HG02610 (cell line): ENCODE measurements around the gene NKAIN4.

Experiments
- ATAC-seq: cut with Tn5 transposase; IDR thresholded peaks from one replicate; pipeline ENCODE4 v1.9.1; 2021; ENCODE audit warnings: mild to moderate bottlenecking, moderate library complexity; ENCODE audit not compliant: unreplicated experiment

The NKAIN4 gene

GRCh38 chr20:63288581-63289251 is 34.5 kb upstream of the NKAIN4 start:
- ATAC-seq, result no peak

DNA sequence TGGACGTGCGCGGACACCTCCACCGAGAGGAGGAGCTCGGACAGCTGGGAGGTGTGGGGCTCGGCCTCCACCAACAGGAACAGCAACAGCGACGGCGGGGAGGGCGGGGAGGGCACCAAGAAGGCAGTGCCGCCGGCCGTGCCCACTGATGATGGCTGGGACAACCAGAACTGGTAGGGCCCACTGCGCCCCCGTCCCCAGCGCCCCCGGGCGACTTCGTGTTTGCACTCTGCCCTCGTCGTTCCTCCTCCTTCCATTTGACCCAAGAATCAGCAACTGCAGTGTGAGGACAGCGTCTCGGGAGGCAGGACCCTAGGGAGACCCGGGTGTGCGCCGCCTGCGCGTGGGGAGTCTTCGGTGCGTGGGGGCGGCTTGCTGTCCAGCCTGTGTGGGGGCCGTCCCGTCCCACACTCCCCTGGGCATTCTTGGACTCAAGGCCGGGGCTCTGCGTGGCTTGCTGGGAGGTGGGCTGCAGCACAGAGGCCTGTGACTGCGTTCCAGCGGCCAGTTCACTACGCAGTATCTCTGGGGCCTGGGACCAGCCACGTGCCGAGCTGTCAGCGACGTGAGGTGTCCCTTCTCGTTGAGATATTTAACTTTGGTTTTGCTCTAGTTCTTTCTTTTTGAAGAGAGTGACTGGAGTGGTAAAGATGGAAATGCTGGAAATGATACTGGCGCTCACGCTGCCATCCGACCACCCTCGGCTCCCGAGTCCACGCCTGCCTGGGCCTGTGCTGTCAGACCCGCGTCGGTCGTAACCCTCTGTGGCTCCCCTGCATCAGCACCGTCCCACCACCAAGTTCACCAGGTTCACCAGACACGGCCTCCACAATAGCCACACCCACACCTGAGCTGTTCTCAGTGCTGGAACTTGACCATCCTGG is 33.7 kb upstream of the NKAIN4 start:
- no peak for ATAC-seq

DNA sequence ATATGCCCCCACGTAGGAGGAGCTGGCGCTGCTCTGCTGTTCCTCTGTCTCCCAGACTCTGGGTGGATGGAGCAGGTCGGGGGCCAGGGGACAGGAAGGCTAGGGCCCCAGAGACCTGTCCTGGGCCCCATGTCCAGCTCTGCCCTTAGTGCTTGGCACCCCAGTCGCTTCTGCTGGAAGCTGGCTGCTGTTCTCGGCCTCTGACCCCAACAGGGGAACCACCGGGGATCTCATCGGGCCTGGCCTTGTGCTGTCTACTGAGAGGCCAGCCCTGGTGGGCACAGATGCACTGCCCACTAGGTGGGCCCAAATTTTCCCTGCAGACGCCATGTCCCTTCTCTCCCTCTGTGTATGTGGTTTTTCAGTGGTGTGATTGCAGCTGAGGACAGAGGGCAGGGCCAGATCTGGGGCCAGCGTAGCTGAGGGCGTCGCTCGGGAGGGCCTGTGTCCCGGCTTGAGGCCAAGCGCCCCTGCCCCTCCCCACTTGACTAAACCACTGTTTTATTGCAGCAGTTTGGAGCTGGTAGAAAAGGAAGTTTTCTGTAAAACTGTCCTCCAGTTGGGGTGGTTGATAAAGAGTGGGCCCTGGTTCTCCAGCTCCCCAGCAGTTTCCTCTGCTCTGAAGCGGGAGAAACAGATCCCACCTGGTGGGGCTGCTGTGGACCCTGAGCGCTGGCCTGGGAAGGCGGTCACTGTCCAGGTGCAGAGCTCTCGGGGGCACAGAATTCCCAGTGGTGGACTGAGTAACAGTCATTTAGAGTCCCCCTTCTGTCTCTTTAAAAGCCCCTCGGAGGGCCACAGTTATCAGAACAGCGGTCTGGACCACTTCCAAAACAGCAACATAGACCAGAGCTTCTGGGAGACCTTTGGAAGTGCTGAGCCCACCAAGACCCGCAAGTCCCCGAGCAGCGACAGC is 32.8 kb upstream of the NKAIN4 start:
- ATAC-seq, result no peak

- ATAC-seq, result no peak
These were observed 31.7 kb upstream of the NKAIN4 start for GRCh38 chr20:63285636-63286615.

GRCh38 chr20:63284981-63285524 is 30.8 kb upstream of the NKAIN4 start:
- ATAC-seq, result no peak

GRCh38 chr20:63284544-63284949 is 30.3 kb upstream of the NKAIN4 start:
- ATAC-seq, result no peak

- no peak for ATAC-seq
These were observed 29.8 kb upstream of the NKAIN4 start for GRCh38 chr20:63284083-63284440.

- ATAC-seq, result no peak
These were observed 29.3 kb upstream of the NKAIN4 start for GRCh38 chr20:63283397-63284082.

DNA sequence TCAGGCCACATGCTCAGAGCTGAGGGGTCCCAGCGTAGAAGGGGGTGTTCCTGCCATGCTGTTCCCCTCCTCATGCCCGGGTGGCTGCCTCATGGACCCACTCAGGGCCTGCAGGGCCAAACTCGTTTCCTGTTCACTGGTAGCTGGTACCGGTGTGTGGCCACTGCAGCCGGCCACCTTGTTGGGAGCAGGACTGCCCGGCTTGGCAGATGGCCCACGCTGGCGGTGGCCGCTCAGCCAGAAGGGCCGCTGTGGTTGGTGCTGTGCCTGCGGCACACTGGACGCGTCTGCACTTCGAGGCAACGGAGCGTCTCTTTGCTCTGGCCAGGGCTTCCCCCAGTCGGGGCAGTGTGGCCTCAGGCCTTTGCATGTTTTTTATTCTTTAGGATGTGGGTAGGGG is 28.7 kb upstream of the NKAIN4 start:
- ATAC-seq, result no peak

DNA sequence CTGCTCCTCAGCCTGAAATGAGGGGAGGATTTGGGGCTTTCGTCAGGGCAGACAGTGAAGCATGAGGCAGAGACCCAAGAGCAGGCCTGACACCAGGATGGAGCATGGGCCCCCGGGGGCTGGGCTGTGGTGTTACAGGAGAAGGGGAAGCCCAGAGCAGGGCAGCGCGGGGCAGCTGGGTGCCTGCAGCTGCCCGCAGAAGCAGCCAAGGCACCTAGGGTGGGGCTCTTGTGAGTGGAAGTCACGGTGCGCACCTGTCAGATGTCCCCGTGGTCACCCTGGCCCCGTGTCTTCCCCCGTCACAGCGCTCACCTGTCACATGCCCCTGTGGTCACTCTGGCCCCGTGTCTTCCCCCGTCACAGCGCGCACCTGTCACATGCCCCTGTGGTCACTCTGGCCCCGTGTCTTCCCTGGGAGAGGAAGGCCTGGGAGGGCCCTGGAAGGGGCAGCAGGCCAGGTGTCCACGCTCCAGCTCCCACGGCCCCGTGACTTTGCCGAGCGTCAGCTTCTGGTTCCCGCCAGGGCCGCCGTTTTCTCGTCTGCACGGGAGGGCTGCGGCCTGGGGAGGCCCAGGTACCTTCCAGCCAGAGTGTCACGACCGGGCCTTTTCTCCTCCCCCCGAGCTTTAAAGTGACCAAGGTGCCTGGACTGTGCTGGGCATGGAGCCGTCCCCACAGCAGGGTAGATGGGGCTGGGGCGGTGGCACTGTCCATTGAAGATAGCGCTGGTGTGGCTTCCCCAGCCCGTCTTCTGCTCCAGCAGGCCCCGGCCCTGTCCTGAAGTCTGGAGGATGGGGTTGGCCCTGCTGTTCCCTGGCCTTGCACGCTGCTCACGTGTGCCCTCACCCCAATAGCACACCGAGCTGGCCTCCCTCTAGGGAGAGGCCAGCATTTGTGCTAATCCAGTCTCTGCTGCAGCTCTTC is 27.7 kb upstream of the NKAIN4 start:
- no peak for ATAC-seq

DNA sequence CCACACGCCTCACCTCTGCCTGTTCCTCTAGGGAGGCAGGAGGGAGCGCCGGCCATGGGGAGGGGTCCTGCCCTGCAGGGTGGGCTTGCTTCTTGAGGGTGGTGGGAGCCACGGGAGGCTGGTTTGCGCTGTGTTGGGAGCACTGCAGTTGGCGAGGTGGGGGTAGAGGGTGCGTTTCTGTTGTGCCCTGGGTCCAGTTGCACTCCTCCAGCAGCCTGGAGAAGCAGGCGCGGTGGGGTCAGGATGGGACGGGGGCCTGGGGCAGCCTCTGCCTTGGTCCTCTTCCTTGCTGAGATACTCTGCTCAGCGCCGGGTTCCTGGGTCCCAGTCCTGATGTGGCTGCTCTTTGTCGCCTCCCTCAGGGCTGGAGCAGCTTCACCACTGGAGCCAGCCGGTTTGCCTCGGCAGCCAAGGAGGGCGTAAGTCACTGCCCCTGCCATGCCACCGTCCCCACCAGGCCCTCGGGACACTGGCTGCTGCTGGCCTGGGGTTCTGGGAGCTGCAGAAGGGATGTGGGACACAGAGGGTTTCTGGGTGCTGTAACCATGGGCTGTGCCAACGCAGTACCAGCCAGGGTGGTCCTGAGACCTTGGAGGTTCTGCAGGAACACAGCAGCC is 26.8 kb upstream of the NKAIN4 start:
- no peak for ATAC-seq

DNA sequence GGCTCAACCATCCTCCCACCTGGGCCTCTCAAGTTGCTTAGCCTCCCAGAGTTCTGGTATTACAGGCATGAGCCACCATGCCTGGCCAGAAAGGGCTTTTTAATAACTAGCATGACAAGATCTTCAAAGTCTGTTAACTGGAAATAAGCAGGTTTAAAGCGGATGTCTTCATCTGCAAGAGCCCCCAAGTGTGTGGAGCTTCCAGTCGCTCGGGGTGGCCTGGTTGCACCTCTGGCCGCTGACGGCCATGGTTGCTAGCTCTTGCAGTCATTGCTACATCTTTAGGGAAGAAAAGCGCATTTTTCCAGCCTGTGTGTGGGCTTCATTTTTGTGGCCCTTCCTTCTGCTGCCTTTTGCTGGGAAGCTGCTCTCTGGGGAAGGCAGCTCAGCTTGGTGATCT is 26.1 kb upstream of the NKAIN4 start:
- no peak for ATAC-seq

- ATAC-seq, result no peak
These were observed 25.7 kb upstream of the NKAIN4 start for GRCh38 chr20:63279931-63280330.

DNA sequence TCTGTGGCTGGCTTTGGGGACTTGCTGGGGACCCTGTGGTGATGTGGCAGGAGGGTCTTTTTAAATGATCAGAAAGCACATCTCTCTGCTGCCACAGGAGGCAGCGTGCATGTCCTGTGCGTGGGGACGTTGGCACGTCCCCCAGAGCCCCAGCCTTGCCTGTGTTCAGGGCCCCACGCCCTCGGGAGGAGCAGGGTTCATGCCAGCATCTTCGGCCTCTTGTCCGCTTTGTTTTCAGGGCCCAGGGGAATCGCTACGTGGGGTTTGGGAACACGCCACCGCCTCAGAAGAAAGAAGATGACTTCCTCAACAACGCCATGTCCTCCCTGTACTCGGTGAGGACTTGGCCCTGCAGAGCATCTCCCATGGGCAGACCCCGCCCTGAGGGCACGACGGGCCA is 24.4 kb upstream of the NKAIN4 start:
- no peak for ATAC-seq

DNA sequence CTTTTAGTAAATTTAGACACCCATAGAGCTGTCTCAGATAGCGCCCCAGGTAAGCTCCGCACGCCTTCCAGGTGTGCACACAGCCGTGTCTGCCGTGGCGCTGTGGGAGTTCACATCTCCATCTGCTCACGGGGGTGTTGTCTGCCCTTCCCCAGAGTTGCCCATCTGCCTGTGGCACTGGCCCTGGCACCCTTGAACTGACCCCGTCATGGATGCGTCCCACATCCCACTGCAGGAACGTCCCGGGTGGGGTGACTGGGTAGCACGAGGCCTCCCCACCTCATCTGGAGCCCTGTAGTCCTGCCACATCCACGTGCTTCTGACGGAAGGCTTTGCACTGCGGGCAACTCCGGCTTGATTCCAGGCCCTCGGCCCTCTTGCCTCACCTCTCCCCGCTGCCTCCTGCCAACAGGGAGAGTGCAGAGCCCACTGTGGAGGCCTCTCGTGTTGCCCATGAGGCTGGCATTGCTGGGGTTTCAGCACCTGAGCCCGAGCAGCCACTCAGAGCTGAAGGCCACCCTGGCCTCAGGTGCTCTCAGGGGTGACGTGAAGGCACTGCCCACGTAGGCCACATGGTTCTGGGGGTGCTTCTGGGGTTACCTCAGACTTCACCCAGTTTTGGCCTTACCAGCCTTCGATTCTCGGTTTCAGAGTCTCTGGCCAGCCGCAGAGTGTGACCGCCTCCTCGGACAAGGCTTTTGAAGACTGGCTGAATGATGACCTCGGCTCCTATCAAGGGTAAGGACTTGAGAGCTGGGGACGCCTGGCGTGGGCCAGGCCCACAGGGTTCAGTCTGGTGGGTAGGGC is 23.4 kb upstream of the NKAIN4 start:
- ATAC-seq, result no peak

DNA sequence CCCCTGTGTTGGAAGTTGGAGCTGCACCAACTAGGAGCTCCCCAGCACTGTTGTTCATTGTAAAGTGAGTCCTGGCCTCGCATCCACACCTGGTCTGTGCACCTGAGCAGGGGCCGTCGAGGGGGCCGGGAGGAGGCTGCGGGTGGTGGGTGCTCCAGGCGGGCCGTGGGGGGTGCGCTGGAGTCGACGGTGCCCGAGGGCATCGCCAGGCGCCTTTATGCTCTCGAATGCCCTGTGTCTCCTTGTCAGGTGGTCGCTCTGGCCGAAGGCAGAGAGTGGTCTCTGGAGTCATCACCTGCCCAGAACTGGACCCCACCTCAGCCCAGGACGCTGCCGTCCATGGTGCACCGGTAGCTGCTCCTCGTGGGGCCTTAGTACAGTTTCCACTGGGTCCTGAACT is 22.7 kb upstream of the NKAIN4 start:
- ATAC-seq, result no peak

DNA sequence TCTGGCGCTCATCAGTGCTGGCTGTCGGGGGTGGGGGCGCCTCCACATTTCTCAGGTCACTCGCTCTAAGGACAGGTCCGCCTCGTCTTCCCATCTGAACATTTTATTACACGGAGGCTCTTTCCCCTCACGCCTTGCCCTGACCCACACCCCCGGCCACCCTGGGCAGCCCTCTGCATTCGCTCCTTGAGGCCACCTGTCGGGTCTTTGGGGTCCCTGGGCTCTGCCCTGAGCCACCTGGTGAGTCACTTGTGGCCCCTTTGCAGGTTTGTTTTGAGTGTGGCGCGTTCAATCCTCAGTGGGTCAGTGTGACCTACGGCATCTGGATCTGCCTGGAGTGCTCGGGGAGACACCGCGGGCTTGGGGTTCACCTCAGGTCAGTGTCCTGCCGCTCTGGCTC is 21.6 kb upstream of the NKAIN4 start:
- ATAC-seq, result no peak
